Brain microvascular endothelial cell (primary cell): ENCODE data around the gene DSG1.
"Not testable (repeated sequence)": the region's sequence is repeated elsewhere in the genome, so short reads cannot be mapped to it uniquely, and the experiment has no call there.

Experiments
- DNase-seq: peaks from one replicate; pipeline ENCODE4 v3.0.0-alpha.2; 2020
- H3K27ac ChIP-seq: fragments of 250-450 bp; sonication (Bioruptor Pico); 2 replicates; pipeline ENCODE4 v1.5.1; 2020; ENCODE audit warnings: mild to moderate bottlenecking, moderate library complexity
- H3K27me3 ChIP-seq: fragments of 250-450 bp; sonication (Bioruptor Pico); replicated peaks from 2 replicates; pipeline ENCODE4 v1.5.1; 2020; ENCODE audit warnings: mild to moderate bottlenecking
- H3K36me3 ChIP-seq: fragments of 250-450 bp; sonication (Bioruptor Pico); replicated peaks from 2 replicates; pipeline ENCODE4 v1.5.1; 2020; ENCODE audit warnings: mild to moderate bottlenecking
- H3K4me3 ChIP-seq: 2 replicates; pipeline ENCODE4 v1.5.1; 2011; ENCODE audit warnings: low read depth, mild to moderate bottlenecking, control low read depth, low read length, moderate library complexity
- CTCF ChIP-seq: IDR thresholded peaks from 2 replicates; pipeline ENCODE4 v1.5.1; 2011; ENCODE audit warnings: low read depth, mild to moderate bottlenecking, moderate library complexity, low read length, control low read depth, inconsistent platforms; ENCODE audit errors: missing control alignments
- in situ Hi-C: cut with HindIII; loops from 2 replicates; pipeline ENCODE4 v1.10.0; 2017; ENCODE audit warnings: low sequenced_read_pairs, low pct_ligation_motif_present

The DSG1 gene

GRCh38 chr18:31275722-31276463 is 42.1 kb upstream of the DSG1 start:
- no peak overlapping the region for H3K4me3 ChIP-seq
- no peaks in the 10 kb centered on the region for H3K27me3 ChIP-seq
- H3K36me3 ChIP-seq = no peaks in the 10 kb centered on the region
- no peak for DNase-seq
- no peak for TF ChIP-seq CTCF
- in situ Hi-C loops = no loop called here
- H3K27ac ChIP-seq = no peak overlapping the region

GRCh38 chr18:31278609-31279071 is 39.3 kb upstream of the DSG1 start:
- no peak for TF ChIP-seq CTCF
- H3K27me3 ChIP-seq = no peaks in the 10 kb centered on the region
- H3K4me3 ChIP-seq = no peak overlapping the region
- H3K27ac ChIP-seq = no peak overlapping the region
- in situ Hi-C loops = no loop called here
- no peak for DNase-seq
- H3K36me3 ChIP-seq = no peaks in the 10 kb centered on the region

DNA sequence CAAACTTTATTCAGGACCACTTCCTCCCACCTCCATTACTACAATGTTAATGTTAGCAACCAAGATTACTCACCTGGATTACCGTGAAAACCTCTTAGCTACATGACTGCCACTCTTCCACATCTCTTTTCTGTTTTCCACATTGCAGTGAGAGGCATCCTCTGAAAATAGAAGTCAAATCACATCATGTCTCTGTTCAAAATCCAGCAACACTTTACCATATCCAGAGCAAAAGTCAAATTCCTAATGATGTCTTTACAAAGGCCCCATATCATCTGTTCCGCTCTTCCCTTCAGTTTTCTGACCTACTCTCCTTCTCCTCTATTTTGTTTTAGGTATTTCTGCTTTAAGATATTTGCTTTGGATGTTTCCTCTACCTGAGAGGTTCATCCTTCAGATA is 37.5 kb upstream of the DSG1 start:
- DNase-seq = no peak
- TF ChIP-seq CTCF = no peak
- H3K36me3 ChIP-seq = no peaks in the 10 kb centered on the region
- no peak overlapping the region for H3K4me3 ChIP-seq
- H3K27ac ChIP-seq = no peak overlapping the region
- no peaks in the 10 kb centered on the region for H3K27me3 ChIP-seq
- in situ Hi-C loops = no loop called here

DNA sequence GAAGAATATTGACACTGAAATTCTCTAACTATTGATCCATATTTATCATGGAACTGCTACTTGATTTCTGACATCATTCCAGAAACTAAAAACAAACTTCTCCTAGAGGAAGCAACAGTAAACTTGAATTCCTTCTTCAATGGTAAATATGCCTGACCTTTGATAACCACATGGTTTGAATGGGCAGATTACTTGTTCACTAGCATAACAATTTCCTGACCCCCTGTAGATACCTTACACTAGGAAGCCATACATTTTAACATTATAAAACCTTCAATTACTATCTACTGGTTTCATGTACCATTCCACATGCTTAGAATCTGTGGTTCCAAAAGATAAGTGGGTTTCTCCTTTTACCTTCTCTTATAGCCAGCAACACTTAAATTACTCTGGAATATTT is 36.5 kb upstream of the DSG1 start:
- in situ Hi-C loops = no loop called here
- no peak for DNase-seq
- Histone ChIP-seq H3K36me3 (no peaks in the 10 kb centered on the region), H3K27me3 (no peaks in the 10 kb centered on the region), H3K4me3 (no peak overlapping the region), H3K27ac (no peak overlapping the region)
- TF ChIP-seq CTCF = no peak

- in situ Hi-C loops, H3K27ac ChIP-seq, H3K27me3 ChIP-seq, DNase-seq, H3K4me3 ChIP-seq, H3K36me3 ChIP-seq: not testable (repeated sequence)
Observed at GRCh38 chr18:31289446-31289845, 28.5 kb upstream of the DSG1 start.

DNA sequence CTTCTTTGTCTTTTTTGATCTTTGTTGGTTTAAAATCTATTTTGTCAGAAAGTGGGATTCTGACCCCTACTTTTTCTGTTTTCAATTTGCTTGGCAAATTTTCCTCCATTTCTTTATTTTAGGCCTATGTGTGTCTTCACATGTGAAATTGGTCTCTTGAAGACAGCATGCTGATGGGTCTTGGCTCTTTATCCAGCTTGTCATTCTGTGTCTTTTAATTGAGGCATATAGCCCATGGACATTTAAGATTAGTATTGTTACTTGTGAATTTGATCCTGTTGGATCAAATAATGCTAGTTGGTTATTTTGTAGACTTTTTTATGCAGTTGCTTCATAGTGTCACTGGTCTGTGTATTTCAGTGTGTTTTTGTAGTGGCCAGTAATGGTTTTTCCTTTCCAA is 26.3 kb upstream of the DSG1 start:
- DNase-seq = no peak
- Histone ChIP-seq H3K4me3 (no peak overlapping the region), H3K27ac (no peak overlapping the region), H3K27me3 (no peaks in the 10 kb centered on the region), H3K36me3 (no peaks in the 10 kb centered on the region)
- TF ChIP-seq CTCF = no peak
- in situ Hi-C loops = no loop called here
